IMR-90 (cell line): ENCODE measurements around the gene SKP2. TPM values are rescaled to one million over a fixed set of nuclear protein-coding genes. Genes with fewer than 3 reads are reported as not detected.

ENCODE experiments used
- ATAC-seq: fragments of 200-7000 bp; cut with Tn5 transposase; 2 replicates; pipeline ENCODE4 v1.9.1; 2020; ENCODE audit warnings: low read depth, mild to moderate bottlenecking, moderate library complexity
- BruUV-seq: library from RNA; stranded (reverse); fragments of 400-500 nt; replicated peaks from 2 replicates; lab custom pipeline; 2021; lab: Mats Ljungman, UMichigan
- CTCF ChIA-PET: fragments of 300-600 bp; formaldehyde crosslinking; extraction: SDS; loops from one replicate; lab custom pipeline; 2021; ENCODE audit warnings: antibody characterized with exemption; lab: Yijun Ruan, JAX
- POLR2A ChIA-PET: fragments of 300-600 bp; sonication (Branson Sonifier 250); formaldehyde crosslinking; loops from one replicate; lab custom pipeline; 2022; ENCODE audit warnings: antibody characterized with exemption; ENCODE audit not compliant: unreplicated experiment; lab: Charles Lee
- DNase-seq: peaks from one replicate; pipeline ENCODE4 v3.0.0; 2013
- H2AFZ ChIP-seq: replicated peaks from 2 replicates; pipeline ENCODE3; 2013; ENCODE audit warnings: low read length, mild to moderate bottlenecking; ENCODE audit not compliant: poor library complexity
- H2AK5ac ChIP-seq: 2 replicates; pipeline ENCODE4 v1.6.1; 2013; ENCODE audit warnings: low read depth, low read length, inconsistent platforms
- H2AK9ac ChIP-seq: replicated peaks from 2 replicates; pipeline ENCODE3; 2013; ENCODE audit warnings: mild to moderate bottlenecking, low read depth, low read length, moderate library complexity; ENCODE audit not compliant: poor library complexity
- H2BK120ac ChIP-seq: 2 replicates; pipeline ENCODE4 v1.6.1; 2013; ENCODE audit warnings: low read depth, low read length, inconsistent platforms
- H2BK15ac ChIP-seq: 3 replicates; pipeline ENCODE4 v1.6.1; 2013; ENCODE audit warnings: low read depth, low read length, inconsistent platforms
- H2BK20ac ChIP-seq: 2 replicates; pipeline ENCODE4 v1.6.1; 2013; ENCODE audit warnings: low read depth, mild to moderate bottlenecking, inconsistent platforms, low read length, moderate library complexity
- H2BK5ac ChIP-seq: 2 replicates; pipeline ENCODE4 v1.6.1; 2013; ENCODE audit warnings: mild to moderate bottlenecking, low read depth, low read length, inconsistent platforms; ENCODE audit not compliant: poor library complexity, severe bottlenecking
- H3K14ac ChIP-seq: replicated peaks from 2 replicates; pipeline ENCODE4 v1.6.1; 2013; ENCODE audit warnings: low read depth, low read length, inconsistent platforms
- H3K18ac ChIP-seq: 2 replicates; pipeline ENCODE4 v1.6.1; 2013; ENCODE audit warnings: low read depth, low read length, control low read depth
- H3K23ac ChIP-seq: 2 replicates; pipeline ENCODE4 v1.6.1; 2013; ENCODE audit warnings: low read depth, low read length, inconsistent platforms
- H3K27ac ChIP-seq: 2 replicates; pipeline ENCODE4 v1.5.1; 2013; ENCODE audit warnings: mild to moderate bottlenecking, control low read depth, low read length; ENCODE audit not compliant: insufficient read depth
- H3K27me3 ChIP-seq: 2 replicates; pipeline ENCODE4 v1.6.1; 2013; ENCODE audit warnings: low read length; ENCODE audit not compliant: control insufficient read depth, insufficient read depth
- H3K36me3 ChIP-seq: 2 replicates; pipeline ENCODE4 v1.6.1; 2013; ENCODE audit warnings: low read length, mixed read lengths; ENCODE audit not compliant: control insufficient read depth, insufficient read depth
- H3K4ac ChIP-seq: 2 replicates; pipeline ENCODE4 v1.6.1; 2013; ENCODE audit warnings: low read depth, low read length, inconsistent platforms
- H3K4me1 ChIP-seq: 2 replicates; pipeline ENCODE4 v1.6.1; 2013; ENCODE audit warnings: low read length, mixed read lengths; ENCODE audit not compliant: control insufficient read depth, insufficient read depth
- H3K4me2 ChIP-seq: 2 replicates; pipeline ENCODE4 v1.6.1; 2013; ENCODE audit warnings: low read depth, mild to moderate bottlenecking, control low read depth, low read length, moderate library complexity
- H3K4me3 ChIP-seq: 2 replicates; pipeline ENCODE4 v1.5.1; 2013; ENCODE audit warnings: low read depth, mild to moderate bottlenecking, control low read depth, low read length, moderate library complexity; ENCODE audit not compliant: insufficient read depth
- H3K56ac ChIP-seq: 2 replicates; pipeline ENCODE4 v1.6.1; 2013; ENCODE audit warnings: low read length, inconsistent platforms; ENCODE audit not compliant: insufficient read depth; ENCODE audit errors: extremely low read depth
- H3K79me1 ChIP-seq, 2 experiments: 2 replicates each; pipeline ENCODE4 v1.6.1; 2013; ENCODE audit warnings: low read length in 2 of 2, inconsistent platforms in 1 of 2, low read depth in 1 of 2
- H3K9ac ChIP-seq: 2 replicates; pipeline ENCODE4 v1.6.1; 2013; ENCODE audit warnings: low read depth, low read length, control low read depth
- H3K9me1 ChIP-seq: 2 replicates; pipeline ENCODE4 v1.6.1; 2013; ENCODE audit warnings: low read length, inconsistent platforms; ENCODE audit not compliant: insufficient read depth
- H3K9me3 ChIP-seq: 2 replicates; pipeline ENCODE4 v1.6.1; 2013; ENCODE audit warnings: low read length; ENCODE audit not compliant: control insufficient read depth, insufficient read depth
- H4K20me1 ChIP-seq: 2 replicates; pipeline ENCODE4 v1.6.1; 2013; ENCODE audit warnings: low read length, inconsistent platforms; ENCODE audit not compliant: insufficient read depth
- H4K5ac ChIP-seq: 2 replicates; pipeline ENCODE4 v1.6.1; 2013; ENCODE audit warnings: mild to moderate bottlenecking, low read depth, low read length, control low read depth
- H4K8ac ChIP-seq, 2 experiments: 2 replicates each; pipeline ENCODE4 v1.6.1; 2013; ENCODE audit warnings: low read depth in 2 of 2, low read length in 2 of 2, control low read depth in 1 of 2, inconsistent platforms in 1 of 2
- H4K91ac ChIP-seq: 2 replicates; pipeline ENCODE4 v1.6.1; 2013; ENCODE audit warnings: low read depth, low read length, inconsistent platforms; ENCODE audit not compliant: insufficient read depth
- BHLHE40 ChIP-seq: fragments of 150-350 bp; IDR thresholded peaks from 2 replicates; pipeline ENCODE4 v1.6.1; 2016; ENCODE audit warnings: mild to moderate bottlenecking, low read depth, low read length
- CEBPB ChIP-seq: IDR thresholded peaks from 2 replicates; pipeline ENCODE4 v1.6.1; 2012; ENCODE audit warnings: low read depth, low read length, improper control_type of control experiment
- CHD1 ChIP-seq: IDR thresholded peaks from 2 replicates; pipeline ENCODE4 v1.6.1; 2012; ENCODE audit warnings: low read depth, low read length, improper control_type of control experiment
- FOS ChIP-seq: fragments of 150-350 bp; IDR thresholded peaks from 2 replicates; pipeline ENCODE4 v1.6.1; 2016; ENCODE audit warnings: low read depth, low read length
- MAFK ChIP-seq: IDR thresholded peaks from 2 replicates; pipeline ENCODE4 v1.6.1; 2012; ENCODE audit warnings: low read depth, low read length, improper control_type of control experiment
- MAZ ChIP-seq: IDR thresholded peaks from 2 replicates; pipeline ENCODE4 v1.6.1; 2012; ENCODE audit warnings: low read depth, mild to moderate bottlenecking, low read length, improper control_type of control experiment, moderate library complexity, borderline replicate concordance
- MXI1 ChIP-seq: IDR thresholded peaks from 2 replicates; pipeline ENCODE4 v1.6.1; 2012; ENCODE audit warnings: low read depth, mild to moderate bottlenecking, low read length, moderate library complexity, borderline replicate concordance
- NFE2L2 ChIP-seq: fragments of 150-350 bp; IDR thresholded peaks from 2 replicates; pipeline ENCODE4 v1.6.1; 2016; ENCODE audit warnings: low read depth, mild to moderate bottlenecking, low read length
- POLR2A ChIP-seq: IDR thresholded peaks from 2 replicates; pipeline ENCODE4 v1.6.1; 2012; ENCODE audit warnings: mild to moderate bottlenecking, low read depth, low read length
- RAD21 ChIP-seq: IDR thresholded peaks from 2 replicates; pipeline ENCODE4 v1.6.1; 2012; ENCODE audit warnings: low read length, improper control_type of control experiment
- RCOR1 ChIP-seq: IDR thresholded peaks from 2 replicates; pipeline ENCODE4 v1.6.1; 2012; ENCODE audit warnings: mild to moderate bottlenecking, low read length, improper control_type of control experiment; ENCODE audit not compliant: insufficient replicate concordance
- RFX5 ChIP-seq: IDR thresholded peaks from 2 replicates; pipeline ENCODE4 v1.8.0; 2012; ENCODE audit warnings: low read depth, mild to moderate bottlenecking, low read length, moderate library complexity
- SMC3 ChIP-seq: fragments of 150-350 bp; IDR thresholded peaks from 2 replicates; pipeline ENCODE4 v1.6.1; 2016; ENCODE audit warnings: low read depth, mild to moderate bottlenecking, antibody characterized with exemption, low read length, moderate library complexity
- WGBS, 2 experiments: methylation state at CpG; one replicate each; pipeline versions ENCODE4 v1.1.5 to v1.1.7; 2013; ENCODE audit warnings: missing lambda C conversion rate in 2 of 2; ENCODE audit not compliant: insufficient read length in 1 of 2; ENCODE audit errors: extremely low coverage in 2 of 2; 5-methylcytosine and 5-hydroxymethylcytosine counted together
- dilution Hi-C: fragments of 300-500 bp; cut with HindIII; formaldehyde crosslinking; loops from one replicate; pipeline ENCODE4 v1.14.3; 2018; ENCODE audit warnings: low sequenced_read_pairs; ENCODE audit not compliant: unreplicated experiment
- in situ Hi-C: fragments of 300-500 bp; cut with MboI; formaldehyde crosslinking; loops from 3 replicates; pipeline ENCODE4 v1.14.3; 2019; ENCODE audit warnings: low sequenced_read_pairs, inconsistent platforms, mixed read lengths
- intact Hi-C: fragments of 100-400 bp; cut with micrococcal nuclease; formaldehyde crosslinking; loops from 2 replicates; pipeline ENCODE4 v1.10.0; 2022
- polyA plus RNA-seq, 3 experiments: library from polyadenylated mRNA; depleted of rRNA; stranded (reverse); fragments of >200 nt; gene quantifications; 2 replicates each; pipeline ENCODE4 v1.2.3, GENCODE V29; 2012; ENCODE audit warnings: low replicate concordance in 1 of 3
- total RNA-seq: library from RNA; depleted of rRNA; stranded (reverse); fragments of >200 nt; gene quantifications from 2 replicates; pipeline ENCODE4 v1.2.3, GENCODE V29; 2012
- TF ChIP-seq, protein P1 (sequence below): fragments of 150-350 bp; IDR thresholded peaks from 2 replicates; pipeline ENCODE4 v1.6.1; 2017; ENCODE audit warnings: mild to moderate bottlenecking, antibody characterized with exemption, low read length, low read depth
- TF ChIP-seq, protein P2 (sequence below): fragments of 150-350 bp; IDR thresholded peaks from 2 replicates; pipeline ENCODE4 v1.6.1; 2016; ENCODE audit warnings: low read depth, mild to moderate bottlenecking, low read length, moderate library complexity, borderline replicate concordance
- TF ChIP-seq, protein P3 (sequence below): conservative IDR thresholded peaks from 2 replicates; pipeline ENCODE4 v1.5.1; 2012; ENCODE audit warnings: mild to moderate bottlenecking, low read depth, low read length, improper control_type of control experiment

SKP2 gene
- total and polyA plus RNA-seq, 2 of the 4 experiments (the other 2 are of a cell fraction), result 23.3 to 92.1 TPM

DNA sequence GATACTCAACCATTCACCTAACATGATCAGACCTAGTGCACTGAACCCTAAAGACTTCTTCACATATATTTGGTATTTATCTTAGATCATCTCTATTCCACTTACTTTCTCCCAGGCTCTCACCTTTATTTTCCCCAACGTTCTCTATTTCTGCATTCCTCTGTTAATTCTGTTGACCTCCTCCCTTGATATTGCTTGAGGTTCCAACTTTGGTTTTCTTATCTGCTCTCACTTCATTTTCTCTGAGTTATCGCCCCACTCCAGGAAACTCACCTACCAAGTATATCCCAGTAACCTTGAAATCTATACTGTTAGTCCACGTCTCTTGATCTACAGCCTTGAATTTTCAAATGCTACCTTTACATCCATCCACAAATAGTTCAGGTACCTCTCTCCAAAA lies 80.6 kb downstream of the SKP2 start:
- Histone ChIP-seq H3K56ac (no peak overlapping the region), H2BK15ac (no peak overlapping the region), H3K18ac (no peak overlapping the region), H3K4me1 (peaks cover 5% of the 10 kb centered on the region), H2AK5ac (no peak overlapping the region), H3K27ac (no peak overlapping the region), H4K5ac (no peak overlapping the region), H3K79me1 (peaks cover 6 to 31% of the 10 kb centered on the region in 2 experiments; a peak in 3 of 4 replicates), H2BK20ac (no peak overlapping the region), H3K27me3 (no peaks in the 10 kb centered on the region), H3K14ac (no peak overlapping the region), H4K91ac (no peak overlapping the region), H2BK120ac (no peak overlapping the region), H3K9me1 (no peaks in the 10 kb centered on the region), H2AFZ (no peak overlapping the region), H4K8ac (no peak overlapping the region), H3K9me3 (no peaks in the 10 kb centered on the region), H3K4me3 (no peak overlapping the region), H4K20me1 (no peaks in the 10 kb centered on the region; the same call in 1 of the 2 replicates), H3K9ac (no peak overlapping the region), H2BK5ac (no peak overlapping the region), H2AK9ac (no peak overlapping the region), H3K4me2 (no peak overlapping the region), H3K23ac (no peak overlapping the region), H3K36me3 (no peaks in the 10 kb centered on the region), H3K4ac (no peak overlapping the region)
- ChIA-PET POLR2A (no interaction called here), CTCF (no interaction called here)
- TF ChIP-seq CHD1 (no peak), MXI1 (no peak), POLR2A (no peak), SMC3 (no peak), NFE2L2 (no peak), RFX5 (no peak), MAFK (no peak), FOS (no peak), MAZ (no peak), RCOR1 (no peak), BHLHE40 (no peak), CEBPB (no peak), RAD21 (no peak)
- TF ChIP-seq, protein P1, sequence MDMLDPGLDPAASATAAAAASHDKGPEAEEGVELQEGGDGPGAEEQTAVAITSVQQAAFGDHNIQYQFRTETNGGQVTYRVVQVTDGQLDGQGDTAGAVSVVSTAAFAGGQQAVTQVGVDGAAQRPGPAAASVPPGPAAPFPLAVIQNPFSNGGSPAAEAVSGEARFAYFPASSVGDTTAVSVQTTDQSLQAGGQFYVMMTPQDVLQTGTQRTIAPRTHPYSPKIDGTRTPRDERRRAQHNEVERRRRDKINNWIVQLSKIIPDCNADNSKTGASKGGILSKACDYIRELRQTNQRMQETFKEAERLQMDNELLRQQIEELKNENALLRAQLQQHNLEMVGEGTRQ, result no peak
- TF ChIP-seq, protein P2, sequence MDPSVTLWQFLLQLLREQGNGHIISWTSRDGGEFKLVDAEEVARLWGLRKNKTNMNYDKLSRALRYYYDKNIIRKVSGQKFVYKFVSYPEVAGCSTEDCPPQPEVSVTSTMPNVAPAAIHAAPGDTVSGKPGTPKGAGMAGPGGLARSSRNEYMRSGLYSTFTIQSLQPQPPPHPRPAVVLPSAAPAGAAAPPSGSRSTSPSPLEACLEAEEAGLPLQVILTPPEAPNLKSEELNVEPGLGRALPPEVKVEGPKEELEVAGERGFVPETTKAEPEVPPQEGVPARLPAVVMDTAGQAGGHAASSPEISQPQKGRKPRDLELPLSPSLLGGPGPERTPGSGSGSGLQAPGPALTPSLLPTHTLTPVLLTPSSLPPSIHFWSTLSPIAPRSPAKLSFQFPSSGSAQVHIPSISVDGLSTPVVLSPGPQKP, result no peak
- TF ChIP-seq, protein P3, sequence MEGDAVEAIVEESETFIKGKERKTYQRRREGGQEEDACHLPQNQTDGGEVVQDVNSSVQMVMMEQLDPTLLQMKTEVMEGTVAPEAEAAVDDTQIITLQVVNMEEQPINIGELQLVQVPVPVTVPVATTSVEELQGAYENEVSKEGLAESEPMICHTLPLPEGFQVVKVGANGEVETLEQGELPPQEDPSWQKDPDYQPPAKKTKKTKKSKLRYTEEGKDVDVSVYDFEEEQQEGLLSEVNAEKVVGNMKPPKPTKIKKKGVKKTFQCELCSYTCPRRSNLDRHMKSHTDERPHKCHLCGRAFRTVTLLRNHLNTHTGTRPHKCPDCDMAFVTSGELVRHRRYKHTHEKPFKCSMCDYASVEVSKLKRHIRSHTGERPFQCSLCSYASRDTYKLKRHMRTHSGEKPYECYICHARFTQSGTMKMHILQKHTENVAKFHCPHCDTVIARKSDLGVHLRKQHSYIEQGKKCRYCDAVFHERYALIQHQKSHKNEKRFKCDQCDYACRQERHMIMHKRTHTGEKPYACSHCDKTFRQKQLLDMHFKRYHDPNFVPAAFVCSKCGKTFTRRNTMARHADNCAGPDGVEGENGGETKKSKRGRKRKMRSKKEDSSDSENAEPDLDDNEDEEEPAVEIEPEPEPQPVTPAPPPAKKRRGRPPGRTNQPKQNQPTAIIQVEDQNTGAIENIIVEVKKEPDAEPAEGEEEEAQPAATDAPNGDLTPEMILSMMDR, result no peak
- 100% methylated on average over 2 of the region's 3 CpGs; no CpG with 5 or more reads in 1 of the 2 experiments for WGBS, 2 experiments
- ATAC-seq (no peak), DNase-seq (no peak)
- intact Hi-C loops (no loop called here), in situ Hi-C loops (no loop called here), dilution Hi-C loops (no loop called here)
- no TSS peak for BruUV-seq
